HepG2 (cell line): ENCODE measurements around the gene CTSA. TPM values are rescaled to one million over a fixed set of nuclear protein-coding genes. Genes with fewer than 3 reads are reported as not detected.
A peak's percentile ranks its signal among the peaks of the same experiment; 100 is the strongest.

Source experiments
- ATF3 ChIP-seq: sonication (generic); formaldehyde crosslinking; IDR thresholded peaks from 2 replicates; pipeline ENCODE4 v1.4.0; 2020; ENCODE audit warnings: missing genetic modification reagents
- BCLAF1 ChIP-seq: fragments of 450-650 bp; IDR thresholded peaks from 2 replicates; pipeline ENCODE4 v1.6.1; 2017; ENCODE audit warnings: mild to moderate bottlenecking
- CBFB ChIP-seq: sonication (generic); formaldehyde crosslinking; IDR thresholded peaks from 2 replicates; pipeline ENCODE4 v1.4.0; 2020; ENCODE audit warnings: missing genetic modification reagents
- CBX1 ChIP-seq: IDR thresholded peaks from one replicate; pipeline ENCODE4 v1.6.1; 2016; ENCODE audit warnings: antibody characterized with exemption, low read depth
- CREM ChIP-seq, 2 experiments: sonication (generic) in 1 of 2; formaldehyde crosslinking in 1 of 2; IDR thresholded peaks; 2 replicates each; pipeline versions ENCODE4 v1.4.0 to v1.6.1; 2016 to 2020; ENCODE audit warnings: antibody characterized with exemption in 1 of 2, mild to moderate bottlenecking in 1 of 2, missing genetic modification reagents in 1 of 2
- CSRNP1 ChIP-seq: sonication (generic); formaldehyde crosslinking; IDR thresholded peaks from 2 replicates; pipeline ENCODE4 v1.8.1; 2023; ENCODE audit warnings: mild to moderate bottlenecking, missing genetic modification reagents
- GABPA ChIP-seq, 2 experiments: IDR thresholded peaks; 2 replicates each; pipeline ENCODE4 v1.6.1; 2011 to 2016; ENCODE audit warnings: low read depth in 2 of 2, low read length in 1 of 2, missing biosample characterization in 1 of 2, missing genetic modification characterization in 1 of 2
- JARID2 ChIP-seq: sonication (generic); formaldehyde crosslinking; IDR thresholded peaks from 2 replicates; pipeline ENCODE4 v1.8.1; 2023; ENCODE audit warnings: missing genetic modification reagents, inconsistent platforms; ENCODE audit not compliant: insufficient replicate concordance
- KAT8 ChIP-seq: IDR thresholded peaks from 2 replicates; pipeline ENCODE4 v1.6.1; 2016; ENCODE audit warnings: missing genetic modification reagents, missing compliant biosample characterization
- NFATC3 ChIP-seq: sonication (generic); formaldehyde crosslinking; IDR thresholded peaks from 2 replicates; pipeline ENCODE4 v1.5.1; 2020; ENCODE audit warnings: mild to moderate bottlenecking, missing genetic modification reagents
- NFE2L1 ChIP-seq: sonication (generic); formaldehyde crosslinking; IDR thresholded peaks from 2 replicates; pipeline ENCODE4 v1.4.0; 2020; ENCODE audit warnings: missing genetic modification reagents, mild to moderate bottlenecking, borderline replicate concordance
- NR2F2 ChIP-seq: IDR thresholded peaks from 2 replicates; pipeline ENCODE4 v1.6.1; 2012; ENCODE audit warnings: low read depth, inconsistent platforms, borderline replicate concordance
- RBFOX2 ChIP-seq: fragments of 200-400 bp; formaldehyde crosslinking; IDR thresholded peaks from 2 replicates; pipeline ENCODE4 v1.6.1; 2017; ENCODE audit warnings: low read depth, mild to moderate bottlenecking, low read length
- TOE1 ChIP-seq: sonication (generic); formaldehyde crosslinking; IDR thresholded peaks from 2 replicates; pipeline ENCODE4 v1.4.0; 2020; ENCODE audit warnings: mild to moderate bottlenecking, missing genetic modification reagents
- ZKSCAN8 ChIP-seq: IDR thresholded peaks from 2 replicates; pipeline ENCODE4 v1.6.1; 2016; ENCODE audit warnings: borderline replicate concordance, missing genetic modification reagents, missing compliant biosample characterization
- ZNF678 ChIP-seq: sonication (generic); formaldehyde crosslinking; IDR thresholded peaks from 2 replicates; pipeline ENCODE4 v1.4.0; 2020; ENCODE audit warnings: mild to moderate bottlenecking, missing genetic modification reagents
- ZNF776 ChIP-seq: sonication (generic); formaldehyde crosslinking; IDR thresholded peaks from 2 replicates; pipeline ENCODE4 v1.4.0; 2020; ENCODE audit warnings: mild to moderate bottlenecking, missing genetic modification reagents
- polyA plus RNA-seq, 8 experiments: library from polyadenylated mRNA; depleted of rRNA in 3 of 8; stranded (reverse) in 7 of 8; unstranded in 1 of 8; fragments of >200 nt; fragmentation: Illumina TruSeq in 4 of 8; extraction: Trizol in 4 of 8; gene quantifications; 2 replicates each; pipeline versions ENCODE4 v1.2.1 to v1.2.3, GENCODE V29; 2011 to 2016; ENCODE audit warnings: low read depth in 4 of 8, missing spikeins in 1 of 8, mixed read lengths in 1 of 8; ENCODE audit not compliant: insufficient read depth in 1 of 8
- total RNA-seq, 5 experiments: library from RNA; depleted of rRNA; stranded (reverse); fragments of >200 nt; fragmentation: Illumina TruSeq; extraction: Trizol; gene quantifications; 2 replicates each; pipeline ENCODE4 v1.2.3, GENCODE V29; 2016; ENCODE audit warnings: low read depth in 1 of 5
- TF ChIP-seq, protein P1 (sequence below): conservative IDR thresholded peaks from 2 replicates; pipeline ENCODE4 v1.6.1; 2018; ENCODE audit warnings: missing genetic modification reagents
- TF ChIP-seq, protein P2 (sequence below): sonication (generic); formaldehyde crosslinking; IDR thresholded peaks from 2 replicates; pipeline ENCODE4 v1.8.0; 2022; ENCODE audit warnings: mild to moderate bottlenecking, missing genetic modification reagents, moderate library complexity
- TF ChIP-seq, protein P3 (sequence below): sonication (generic); formaldehyde crosslinking; IDR thresholded peaks from 2 replicates; pipeline ENCODE4 v1.5.1; 2020; ENCODE audit warnings: mild to moderate bottlenecking, missing genetic modification reagents, moderate library complexity

CTSA gene
- total and polyA plus RNA-seq, 2 of the 13 experiments (the other 11 are each of a cell fraction or from before 2014, with no cell fraction given): 202 to 231 TPM

GRCh38 chr20:45934586-45935415 is 43.7 kb downstream of the CTSA start, which contains the start of gene PCIF1 (continued):
- no peak for TF ChIP-seq BCLAF1
- TF ChIP-seq RBFOX2: peak; percentile 100
- TF ChIP-seq NFE2L1 (CRISPR knock-in tag): peak; percentile 92; the same call in 1 of the 2 replicates
- peak; percentile 99 for TF ChIP-seq ZNF776
- TF ChIP-seq CREM (IDR thresholded peaks at IDR 0.05): no peak; the same call in none of the 2 replicates
- no peak for TF ChIP-seq CREM (CRISPR knock-in tag; IDR thresholded peaks at IDR 0.05)
- peak; percentile 63; the same call in 1 of the 2 replicates for TF ChIP-seq NR2F2
- TF ChIP-seq CSRNP1 (CRISPR knock-in tag): peak; percentile 88; the same call in 1 of the 2 replicates
- TF ChIP-seq, protein P1, sequence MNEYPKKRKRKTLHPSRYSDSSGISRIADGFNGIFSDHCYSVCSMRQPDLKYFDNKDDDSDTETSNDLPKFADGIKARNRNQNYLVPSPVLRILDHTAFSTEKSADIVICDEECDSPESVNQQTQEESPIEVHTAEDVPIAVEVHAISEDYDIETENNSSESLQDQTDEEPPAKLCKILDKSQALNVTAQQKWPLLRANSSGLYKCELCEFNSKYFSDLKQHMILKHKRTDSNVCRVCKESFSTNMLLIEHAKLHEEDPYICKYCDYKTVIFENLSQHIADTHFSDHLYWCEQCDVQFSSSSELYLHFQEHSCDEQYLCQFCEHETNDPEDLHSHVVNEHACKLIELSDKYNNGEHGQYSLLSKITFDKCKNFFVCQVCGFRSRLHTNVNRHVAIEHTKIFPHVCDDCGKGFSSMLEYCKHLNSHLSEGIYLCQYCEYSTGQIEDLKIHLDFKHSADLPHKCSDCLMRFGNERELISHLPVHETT: peak; percentile 79
- peak; percentile 93 for TF ChIP-seq ZNF678 (CRISPR knock-in tag)
- TF ChIP-seq, protein P2, sequence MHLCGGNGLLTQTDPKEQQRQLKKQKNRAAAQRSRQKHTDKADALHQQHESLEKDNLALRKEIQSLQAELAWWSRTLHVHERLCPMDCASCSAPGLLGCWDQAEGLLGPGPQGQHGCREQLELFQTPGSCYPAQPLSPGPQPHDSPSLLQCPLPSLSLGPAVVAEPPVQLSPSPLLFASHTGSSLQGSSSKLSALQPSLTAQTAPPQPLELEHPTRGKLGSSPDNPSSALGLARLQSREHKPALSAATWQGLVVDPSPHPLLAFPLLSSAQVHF (CRISPR knock-in tag): no peak; the same call in 1 of the 2 replicates
- TF ChIP-seq ATF3 (CRISPR knock-in tag): peak; percentile 63; the same call in 1 of the 2 replicates
- peak; percentile 94 for TF ChIP-seq CBFB (CRISPR knock-in tag)
- peak; percentile 82; the same call in 1 of the 2 replicates for TF ChIP-seq TOE1 (CRISPR knock-in tag)
- peak; percentile 46; the same call in 1 of the 2 replicates for TF ChIP-seq NFATC3 (CRISPR knock-in tag)
- TF ChIP-seq CBX1: peak; percentile 97
- no peak; the same call in 1 of the 2 replicates for TF ChIP-seq GABPA (IDR thresholded peaks at IDR 0.05; ENCODE audit: low read depth, low read length)
- peak; percentile 65; the same call in 1 of the 2 replicates for TF ChIP-seq GABPA (CRISPR knock-in tag; IDR thresholded peaks at IDR 0.05; ENCODE audit: low read depth)
- peak; percentile 92 for TF ChIP-seq ZKSCAN8 (CRISPR knock-in tag)
- TF ChIP-seq JARID2: peak; percentile 99
- TF ChIP-seq KAT8 (CRISPR knock-in tag): peak; percentile 92
- TF ChIP-seq, protein P3, sequence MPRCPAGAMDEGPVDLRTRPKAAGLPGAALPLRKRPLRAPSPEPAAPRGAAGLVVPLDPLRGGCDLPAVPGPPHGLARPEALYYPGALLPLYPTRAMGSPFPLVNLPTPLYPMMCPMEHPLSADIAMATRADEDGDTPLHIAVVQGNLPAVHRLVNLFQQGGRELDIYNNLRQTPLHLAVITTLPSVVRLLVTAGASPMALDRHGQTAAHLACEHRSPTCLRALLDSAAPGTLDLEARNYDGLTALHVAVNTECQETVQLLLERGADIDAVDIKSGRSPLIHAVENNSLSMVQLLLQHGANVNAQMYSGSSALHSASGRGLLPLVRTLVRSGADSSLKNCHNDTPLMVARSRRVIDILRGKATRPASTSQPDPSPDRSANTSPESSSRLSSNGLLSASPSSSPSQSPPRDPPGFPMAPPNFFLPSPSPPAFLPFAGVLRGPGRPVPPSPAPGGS (CRISPR knock-in tag): peak; percentile 87
